ENCODE results near the gene ADAM12.

The ADAM12 gene

DNA sequence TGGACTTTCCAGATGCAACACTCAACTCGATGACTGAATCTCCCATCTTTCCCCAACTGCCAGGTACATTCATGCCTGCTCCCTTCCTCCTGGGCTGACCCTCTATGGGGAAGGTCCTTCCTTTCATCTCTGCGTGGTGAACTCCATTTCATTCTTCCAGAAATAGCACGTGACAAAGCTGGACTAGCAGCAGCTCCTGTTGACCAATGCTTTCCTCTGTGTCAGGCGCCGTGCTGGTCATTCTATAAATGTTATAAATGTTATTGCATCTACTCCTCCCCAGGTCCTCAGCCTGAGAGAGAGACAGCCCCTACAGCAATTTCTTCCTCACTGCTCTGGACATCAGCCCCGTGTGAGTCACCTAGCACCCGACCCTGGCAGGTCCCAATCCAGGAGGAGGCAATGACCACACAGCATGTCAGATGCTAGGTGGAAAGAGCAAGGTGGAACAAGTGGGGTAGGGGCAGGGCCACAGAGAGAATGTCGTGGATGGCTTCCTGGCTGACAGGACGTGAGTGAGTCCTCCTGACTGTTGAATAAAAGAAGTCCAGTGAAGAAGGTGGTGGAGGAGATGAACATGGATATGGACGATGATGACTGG lies 178.1 kb downstream of the ADAM12 start:
- Histone ChIP-seq H3K4me3 (ENCODE audit: low read length in 2 of 2) (no peak overlapping the region), H3K9ac (ENCODE audit: low read length in 2 of 2) (no peak overlapping the region), H3K9me3 (ENCODE audit: control insufficient read depth in 2 of 2, low read length in 2 of 2) (no peaks in the 10 kb centered on the region), H3K27me3 (ENCODE audit: control insufficient read depth in 1 of 2, insufficient read depth in 2 of 2, low read length in 2 of 2) (peaks cover 0 to 7% of the 10 kb centered on the region in 2 donors), H3K36me3 (ENCODE audit: control insufficient read depth in 2 of 2, insufficient read depth in 2 of 2, low read length in 2 of 2) (no peaks in the 10 kb centered on the region), H3K27ac (ENCODE audit: low read length) (no peak overlapping the region), H3K4me1 (ENCODE audit: control insufficient read depth, insufficient read depth, low read length) (no peaks in the 10 kb centered on the region)

- Histone ChIP-seq H3K9ac (ENCODE audit: low read length in 2 of 2) (no peak overlapping the region), H3K4me3 (ENCODE audit: low read length in 2 of 2) (no peak overlapping the region), H3K9me3 (ENCODE audit: control insufficient read depth in 2 of 2, low read length in 2 of 2) (no peaks in the 10 kb centered on the region), H3K27me3 (ENCODE audit: control insufficient read depth in 1 of 2, insufficient read depth in 2 of 2, low read length in 2 of 2) (peaks cover 0 to 2% of the 10 kb centered on the region in 2 donors), H3K36me3 (ENCODE audit: control insufficient read depth in 2 of 2, insufficient read depth in 2 of 2, low read length in 2 of 2) (no peaks in the 10 kb centered on the region), H3K27ac (ENCODE audit: low read length) (no peak overlapping the region), H3K4me1 (ENCODE audit: control insufficient read depth, insufficient read depth, low read length) (no peaks in the 10 kb centered on the region)
These were observed 178.8 kb downstream of the ADAM12 start for GRCh38 chr10:126209451-126209850.

GRCh38 chr10:126208726-126209302 lies 179.5 kb downstream of the ADAM12 start:
- H3K9me3 ChIP-seq (ENCODE audit: control insufficient read depth in 2 of 2, low read length in 2 of 2), result no peaks in the 10 kb centered on the region
- H3K27me3 ChIP-seq (ENCODE audit: control insufficient read depth in 1 of 2, insufficient read depth in 2 of 2, low read length in 2 of 2), result peaks cover 0 to 2% of the 10 kb centered on the region in 2 donors
- H3K27ac ChIP-seq (ENCODE audit: low read length), result no peak overlapping the region
- H3K36me3 ChIP-seq (ENCODE audit: control insufficient read depth in 2 of 2, insufficient read depth in 2 of 2, low read length in 2 of 2), result no peaks in the 10 kb centered on the region
- H3K4me3 ChIP-seq (ENCODE audit: low read length in 2 of 2), result no peak overlapping the region
- no peaks in the 10 kb centered on the region for H3K4me1 ChIP-seq (ENCODE audit: control insufficient read depth, insufficient read depth, low read length)
- no peak overlapping the region for H3K9ac ChIP-seq (ENCODE audit: low read length in 2 of 2)

DNA sequence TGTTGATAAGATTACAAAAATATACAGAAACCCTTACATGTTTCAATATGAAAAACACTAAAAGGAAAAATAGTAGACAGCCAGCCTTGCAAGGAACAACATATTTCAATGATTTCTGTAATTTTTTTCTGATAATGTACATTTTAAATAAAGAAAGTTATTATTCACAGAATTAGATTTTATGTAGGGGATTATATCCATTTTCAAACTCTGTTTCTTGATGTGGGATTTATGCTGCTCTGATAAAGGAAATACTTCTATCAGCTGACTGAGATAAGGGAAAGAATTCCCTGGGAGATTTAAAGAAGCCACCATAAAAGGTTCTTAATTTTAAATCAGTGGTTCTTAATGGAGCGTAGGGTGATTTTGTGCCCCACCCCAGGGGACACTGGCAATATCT lies 180.4 kb downstream of the ADAM12 start:
- Histone ChIP-seq H3K9ac (ENCODE audit: low read length in 2 of 2) (no peak overlapping the region), H3K9me3 (ENCODE audit: control insufficient read depth in 2 of 2, low read length in 2 of 2) (no peaks in the 10 kb centered on the region), H3K27me3 (ENCODE audit: control insufficient read depth in 1 of 2, insufficient read depth in 2 of 2, low read length in 2 of 2) (peaks cover 0 to 2% of the 10 kb centered on the region in 2 donors), H3K36me3 (ENCODE audit: control insufficient read depth in 2 of 2, insufficient read depth in 2 of 2, low read length in 2 of 2) (no peaks in the 10 kb centered on the region), H3K27ac (ENCODE audit: low read length) (no peak overlapping the region), H3K4me1 (ENCODE audit: control insufficient read depth, insufficient read depth, low read length) (no peaks in the 10 kb centered on the region), H3K4me3 (ENCODE audit: low read length in 2 of 2) (no peak overlapping the region)

- H3K27ac ChIP-seq (ENCODE audit: low read length), result no peak overlapping the region
- H3K4me1 ChIP-seq (ENCODE audit: control insufficient read depth, insufficient read depth, low read length), result no peaks in the 10 kb centered on the region
- H3K4me3 ChIP-seq (ENCODE audit: low read length in 2 of 2), result no peak overlapping the region
- H3K9me3 ChIP-seq (ENCODE audit: control insufficient read depth in 2 of 2, low read length in 2 of 2), result no peaks in the 10 kb centered on the region
- no peak overlapping the region for H3K9ac ChIP-seq (ENCODE audit: low read length in 2 of 2)
- peaks cover 0 to 2% of the 10 kb centered on the region in 2 donors for H3K27me3 ChIP-seq (ENCODE audit: control insufficient read depth in 1 of 2, insufficient read depth in 2 of 2, low read length in 2 of 2)
- no peaks in the 10 kb centered on the region for H3K36me3 ChIP-seq (ENCODE audit: control insufficient read depth in 2 of 2, insufficient read depth in 2 of 2, low read length in 2 of 2)
These were observed 180.9 kb downstream of the ADAM12 start for GRCh38 chr10:126207313-126207771.

GRCh38 chr10:126205486-126206205 lies 182.6 kb downstream of the ADAM12 start:
- no peak overlapping the region for H3K27ac ChIP-seq (ENCODE audit: low read length)
- no peak overlapping the region for H3K4me3 ChIP-seq (ENCODE audit: low read length in 2 of 2)
- H3K4me1 ChIP-seq (ENCODE audit: control insufficient read depth, insufficient read depth, low read length), result no peaks in the 10 kb centered on the region
- H3K27me3 ChIP-seq (ENCODE audit: control insufficient read depth in 1 of 2, insufficient read depth in 2 of 2, low read length in 2 of 2), result no peaks in the 10 kb centered on the region
- no peaks in the 10 kb centered on the region for H3K36me3 ChIP-seq (ENCODE audit: control insufficient read depth in 2 of 2, insufficient read depth in 2 of 2, low read length in 2 of 2)
- no peaks in the 10 kb centered on the region for H3K9me3 ChIP-seq (ENCODE audit: control insufficient read depth in 2 of 2, low read length in 2 of 2)
- H3K9ac ChIP-seq (ENCODE audit: low read length in 2 of 2), result no peak overlapping the region

- Histone ChIP-seq H3K27ac (ENCODE audit: low read length) (no peak overlapping the region), H3K4me1 (ENCODE audit: control insufficient read depth, insufficient read depth, low read length) (no peaks in the 10 kb centered on the region), H3K4me3 (ENCODE audit: low read length in 2 of 2) (no peak overlapping the region), H3K9ac (ENCODE audit: low read length in 2 of 2) (no peak overlapping the region), H3K36me3 (ENCODE audit: control insufficient read depth in 2 of 2, insufficient read depth in 2 of 2, low read length in 2 of 2) (no peaks in the 10 kb centered on the region), H3K27me3 (ENCODE audit: control insufficient read depth in 1 of 2, insufficient read depth in 2 of 2, low read length in 2 of 2) (no peaks in the 10 kb centered on the region), H3K9me3 (ENCODE audit: control insufficient read depth in 2 of 2, low read length in 2 of 2) (no peaks in the 10 kb centered on the region)
These were observed 184.0 kb downstream of the ADAM12 start for GRCh38 chr10:126204320-126204719.

DNA sequence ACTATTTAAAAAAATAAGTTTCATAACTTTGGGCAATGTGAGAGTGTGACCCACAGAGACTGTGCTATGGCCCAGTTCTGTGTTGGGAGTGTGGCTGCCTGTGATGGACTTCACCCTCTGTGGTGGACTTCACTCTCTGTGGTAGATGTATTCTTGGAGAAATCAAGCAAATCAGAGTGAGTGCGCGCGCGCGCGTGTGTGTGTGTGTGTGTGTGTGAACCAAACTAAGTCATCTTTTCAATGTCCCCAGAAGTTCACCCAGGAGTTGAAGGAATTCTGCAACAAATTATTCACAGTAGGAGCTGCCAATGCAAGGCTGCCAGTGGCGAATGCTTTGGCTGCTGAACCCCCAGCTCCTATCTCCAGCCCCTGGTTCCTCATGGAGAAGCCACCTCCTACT lies 184.5 kb downstream of the ADAM12 start:
- no peak overlapping the region for H3K4me3 ChIP-seq (ENCODE audit: low read length in 2 of 2)

DNA sequence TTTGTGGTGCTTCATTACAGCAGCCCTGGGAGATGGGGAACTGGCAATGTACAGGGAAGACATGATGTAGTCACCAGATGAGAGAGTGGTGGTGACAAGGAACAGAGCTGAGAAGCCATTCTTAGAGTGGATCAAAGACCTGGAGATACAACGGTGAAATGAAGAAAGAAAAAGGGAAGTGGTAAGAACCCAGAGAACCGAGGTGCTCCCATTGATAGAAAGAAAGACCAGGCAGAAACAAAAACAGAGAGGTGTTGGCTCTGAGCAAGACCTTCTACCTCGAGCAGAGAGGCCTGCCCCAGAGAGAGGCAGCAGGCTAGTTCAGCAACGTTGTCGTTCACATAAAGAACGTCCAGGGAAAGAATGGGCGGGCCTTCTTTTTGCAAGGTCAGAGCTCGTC lies 186.7 kb downstream of the ADAM12 start:
- Histone ChIP-seq H3K9ac (ENCODE audit: low read length in 2 of 2) (no peak overlapping the region), H3K4me3 (ENCODE audit: low read length in 2 of 2) (no peak overlapping the region), H3K36me3 (ENCODE audit: control insufficient read depth in 2 of 2, insufficient read depth in 2 of 2, low read length in 2 of 2) (no peaks in the 10 kb centered on the region), H3K4me1 (ENCODE audit: control insufficient read depth, insufficient read depth, low read length) (no peaks in the 10 kb centered on the region), H3K27me3 (ENCODE audit: control insufficient read depth in 1 of 2, insufficient read depth in 2 of 2, low read length in 2 of 2) (no peaks in the 10 kb centered on the region), H3K27ac (ENCODE audit: low read length) (no peak overlapping the region), H3K9me3 (ENCODE audit: control insufficient read depth in 2 of 2, low read length in 2 of 2) (no peaks in the 10 kb centered on the region)

More for the DNA sequence above, 184.5 kb downstream of the ADAM12 start:
- Histone ChIP-seq H3K4me1 (ENCODE audit: control insufficient read depth, insufficient read depth, low read length) (no peaks in the 10 kb centered on the region), H3K9me3 (ENCODE audit: control insufficient read depth in 2 of 2, low read length in 2 of 2) (no peaks in the 10 kb centered on the region), H3K9ac (ENCODE audit: low read length in 2 of 2) (no peak overlapping the region), H3K27me3 (ENCODE audit: control insufficient read depth in 1 of 2, insufficient read depth in 2 of 2, low read length in 2 of 2) (no peaks in the 10 kb centered on the region), H3K27ac (ENCODE audit: low read length) (no peak overlapping the region), H3K36me3 (ENCODE audit: control insufficient read depth in 2 of 2, insufficient read depth in 2 of 2, low read length in 2 of 2) (no peaks in the 10 kb centered on the region)

DNA sequence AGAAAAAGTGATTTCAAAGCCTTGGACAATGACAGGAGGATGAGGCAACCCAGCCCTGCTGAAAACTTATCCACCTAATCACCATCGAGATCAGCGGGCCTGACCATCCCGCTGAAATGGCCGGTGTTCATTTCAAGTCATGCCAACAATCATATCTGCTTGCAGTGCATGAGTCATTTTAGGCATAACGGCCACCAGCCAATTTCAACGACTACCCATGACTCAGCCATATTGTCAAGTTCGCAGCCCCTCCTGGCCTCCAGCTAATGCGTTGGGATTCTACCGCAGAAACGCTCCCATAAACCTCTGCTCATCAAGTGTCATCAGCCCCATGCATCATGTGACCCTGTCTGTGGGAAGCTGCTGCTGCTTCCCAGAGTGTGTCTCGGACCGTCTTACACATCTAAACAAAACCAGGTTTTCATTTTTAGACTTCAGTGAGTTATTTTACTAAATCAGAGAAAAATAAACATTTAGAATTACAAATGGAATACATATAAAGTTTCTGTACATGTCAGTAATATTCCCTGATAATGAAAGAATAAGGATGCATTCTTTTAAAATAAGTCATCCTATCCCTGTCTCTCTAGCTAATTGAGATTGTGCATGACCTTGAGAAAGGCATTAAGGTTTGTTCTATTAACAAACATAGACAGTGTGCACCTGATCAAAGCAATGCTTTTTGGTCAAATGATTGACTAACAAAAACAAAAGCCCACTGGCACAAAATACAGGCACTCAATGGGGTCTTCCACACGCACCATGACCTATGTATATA lies 188.9 kb downstream of the ADAM12 start:
- Histone ChIP-seq H3K4me3 (ENCODE audit: low read length in 2 of 2) (no peak overlapping the region), H3K27me3 (ENCODE audit: control insufficient read depth in 1 of 2, insufficient read depth in 2 of 2, low read length in 2 of 2) (no peaks in the 10 kb centered on the region), H3K9ac (ENCODE audit: low read length in 2 of 2) (no peak overlapping the region), H3K36me3 (ENCODE audit: control insufficient read depth in 2 of 2, insufficient read depth in 2 of 2, low read length in 2 of 2) (no peaks in the 10 kb centered on the region), H3K9me3 (ENCODE audit: control insufficient read depth in 2 of 2, low read length in 2 of 2) (no peaks in the 10 kb centered on the region), H3K27ac (ENCODE audit: low read length) (no peak overlapping the region), H3K4me1 (ENCODE audit: control insufficient read depth, insufficient read depth, low read length) (no peaks in the 10 kb centered on the region)

Data from stomach smooth muscle (tissue), 2 donors.